ENCODE data around the gene CNPY2. TPM values are rescaled to one million over a fixed set of nuclear protein-coding genes. Genes with fewer than 3 reads are reported as not detected.
"Not testable (repeated sequence)": the region's sequence is repeated elsewhere in the genome, so short reads cannot be mapped to it uniquely, and the experiment has no call there.

CNPY2 gene
- polyA plus RNA-seq, 3 donors: 155 to 171 (median 163) TPM

DNA sequence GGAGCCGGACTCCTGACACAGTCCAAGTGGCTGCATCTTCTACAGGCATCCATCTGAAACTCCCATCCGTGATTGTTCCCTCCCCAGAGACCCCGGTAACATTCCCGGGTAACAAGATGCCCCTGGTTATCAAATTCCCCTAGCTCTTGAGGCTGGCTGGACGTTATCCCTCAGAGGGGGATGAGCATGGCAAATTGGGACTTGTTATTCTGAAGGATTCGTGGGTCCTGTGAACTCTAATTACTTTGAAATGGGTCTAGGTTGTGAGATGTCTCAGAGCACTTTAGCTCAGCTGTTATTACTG lies 18.7 kb upstream of the CNPY2 start:
- no peak for DNase-seq (ENCODE audit: low read depth in 3 of 3, low spot score in 2 of 3)

GRCh38 chr12:56333679-56334489 lies 18.1 kb upstream of the CNPY2 start, which contains the start of gene PAN2:
Gene PAN2, minus strand, starts transcription at chr12:56334000. Its CDS starts 906 bp downstream, at chr12:56333094.
- peak; percentile 87 to 95 (median 93) for DNase-seq (ENCODE audit: low read depth in 3 of 3, low spot score in 2 of 3)

GRCh38 chr12:56333197-56333678 lies 17.4 kb upstream of the CNPY2 start:
- no peak for DNase-seq (ENCODE audit: low read depth in 3 of 3, low spot score in 2 of 3)

GRCh38 chr12:56332512-56333196 lies 16.9 kb upstream of the CNPY2 start:
- DNase-seq (ENCODE audit: low read depth in 3 of 3, low spot score in 2 of 3): no peak

- DNase-seq (ENCODE audit: low read depth in 3 of 3, low spot score in 2 of 3): no peak
Observed at GRCh38 chr12:56330936-56331490, 15.2 kb upstream of the CNPY2 start.

DNA sequence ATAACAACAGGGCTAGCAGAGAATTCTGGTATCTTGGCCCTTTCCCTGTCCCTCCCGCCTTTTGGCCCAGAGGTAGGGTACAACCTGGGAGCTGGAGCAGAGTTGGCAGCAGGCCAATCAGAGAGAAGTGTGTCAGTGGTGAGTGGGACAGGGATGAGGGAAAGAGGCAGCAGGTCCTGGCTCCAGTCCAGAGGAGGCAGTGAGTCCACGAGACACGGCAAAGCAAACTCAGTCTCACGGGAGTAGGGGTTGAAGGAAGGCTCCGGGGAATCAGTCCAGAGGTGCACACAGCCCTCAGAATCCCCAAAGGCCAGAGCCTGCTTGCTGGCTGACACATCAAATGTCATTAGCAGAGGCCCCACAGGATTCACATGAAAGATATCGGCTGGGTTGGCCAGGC lies 10.7 kb upstream of the CNPY2 start:
- no peak for DNase-seq (ENCODE audit: low read depth in 3 of 3, low spot score in 2 of 3)

DNA sequence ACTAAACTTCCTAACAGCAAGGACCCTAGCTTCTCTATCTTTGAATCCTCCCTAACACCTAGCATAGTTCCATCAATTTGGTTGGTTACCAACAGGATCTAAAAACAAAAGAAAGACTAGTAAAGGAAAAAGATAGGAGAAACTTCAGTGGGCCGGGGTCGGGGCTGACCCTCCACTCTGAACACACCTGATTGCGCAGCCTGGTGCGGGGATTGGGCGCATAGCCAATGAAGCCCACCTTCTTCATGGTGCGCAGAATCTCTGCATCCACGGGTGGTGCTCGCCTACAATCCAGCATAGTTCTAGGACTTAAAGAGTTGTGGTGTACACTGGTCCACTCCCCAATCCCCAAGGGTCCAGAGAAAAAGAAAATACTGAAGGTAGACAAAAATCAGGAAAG lies 10.3 kb upstream of the CNPY2 start:
- no peak for DNase-seq (ENCODE audit: low read depth in 3 of 3, low spot score in 2 of 3)

DNA sequence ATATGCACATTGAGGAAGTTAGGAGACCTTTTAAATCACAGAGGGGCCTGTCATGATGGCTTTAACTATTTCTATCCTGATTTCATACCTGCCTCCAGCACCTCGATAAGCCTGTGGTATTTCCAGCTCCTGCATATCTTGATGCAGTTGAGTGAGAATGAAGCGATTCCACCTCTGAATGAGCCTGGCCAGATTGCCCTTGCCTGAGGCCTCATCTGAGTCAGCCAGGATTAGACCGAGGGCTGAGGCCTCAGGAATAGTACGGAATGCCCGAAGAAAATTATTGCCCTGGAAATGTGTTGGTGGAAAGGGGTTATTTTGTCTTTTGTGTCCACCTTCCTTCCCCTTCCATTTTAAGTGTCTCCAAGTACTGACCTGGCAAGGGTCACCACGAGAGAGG lies 8.4 kb upstream of the CNPY2 start:
- no peak for DNase-seq (ENCODE audit: low read depth in 3 of 3, low spot score in 2 of 3)

DNA sequence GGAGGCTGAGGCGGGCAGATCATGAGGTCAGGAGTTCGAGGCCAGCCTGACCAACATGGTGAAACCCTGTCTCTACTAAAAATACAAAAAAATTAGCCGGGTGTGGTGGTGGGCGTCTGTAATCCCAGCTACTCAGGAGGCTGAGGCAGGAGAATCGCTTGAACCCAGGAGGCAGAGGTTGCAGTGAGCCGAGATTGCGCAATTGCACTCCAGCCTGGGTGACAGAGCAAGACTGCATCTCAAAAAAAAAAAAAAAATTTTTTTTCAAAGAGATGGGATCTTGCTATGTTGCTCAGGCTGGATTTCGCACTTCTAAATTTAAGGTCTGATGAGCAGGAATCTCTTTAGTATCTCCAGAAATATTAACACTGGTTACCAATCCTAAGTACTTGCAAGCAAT lies 5.8 kb upstream of the CNPY2 start:
- DNase-seq (ENCODE audit: low read depth in 3 of 3, low spot score in 2 of 3): not testable (repeated sequence)

- DNase-seq (ENCODE audit: low read depth in 3 of 3, low spot score in 2 of 3): no peak
Observed at GRCh38 chr12:56321027-56321426, 5.2 kb upstream of the CNPY2 start.

DNA sequence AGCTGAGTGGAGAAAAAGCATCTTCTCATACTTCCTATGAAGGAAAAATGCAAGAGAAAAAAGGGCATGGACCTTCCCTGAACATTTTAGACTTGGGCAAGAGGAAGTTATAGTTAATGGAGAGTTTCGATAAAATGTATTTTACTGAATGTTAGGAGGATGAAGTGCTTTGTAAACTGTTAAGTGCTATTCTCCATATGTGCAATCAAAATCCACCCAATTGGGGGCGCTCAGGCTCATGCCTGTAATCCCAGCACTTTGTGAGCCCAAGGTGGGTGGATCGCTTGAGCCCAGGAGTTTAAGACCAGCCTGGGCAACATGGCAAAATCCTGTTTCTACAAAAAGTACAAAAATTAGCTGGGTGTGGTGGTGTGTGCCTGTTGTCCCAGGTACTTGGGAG lies 1.9 kb upstream of the CNPY2 start:
- no peak for DNase-seq (ENCODE audit: low read depth in 3 of 3, low spot score in 2 of 3)

GRCh38 chr12:56315249-56315621 lies 553 bp downstream of the CNPY2 start:
- DNase-seq (ENCODE audit: low read depth in 3 of 3, low spot score in 2 of 3): no peak

DNA sequence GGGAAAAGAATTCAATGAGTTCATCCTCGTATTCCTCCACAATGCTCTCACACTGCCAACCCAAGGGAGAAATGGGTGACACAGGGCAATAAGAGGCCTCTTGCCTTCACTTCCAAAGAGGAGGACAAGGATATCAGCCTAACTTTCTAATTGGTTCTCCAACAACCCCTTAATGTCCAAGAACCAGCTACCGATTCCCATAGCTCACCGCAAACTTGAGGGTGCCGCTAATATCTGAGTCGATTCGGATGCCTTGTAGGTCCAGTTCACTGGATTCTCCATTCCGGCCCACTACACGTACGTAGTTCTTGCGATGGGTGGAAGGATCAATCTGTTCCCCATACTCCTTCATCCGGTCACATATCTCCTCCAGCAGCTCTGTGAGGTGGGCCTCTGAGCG lies 4.8 kb downstream of the CNPY2 start:
- DNase-seq (ENCODE audit: low read depth in 3 of 3, low spot score in 2 of 3): no peak

DNA sequence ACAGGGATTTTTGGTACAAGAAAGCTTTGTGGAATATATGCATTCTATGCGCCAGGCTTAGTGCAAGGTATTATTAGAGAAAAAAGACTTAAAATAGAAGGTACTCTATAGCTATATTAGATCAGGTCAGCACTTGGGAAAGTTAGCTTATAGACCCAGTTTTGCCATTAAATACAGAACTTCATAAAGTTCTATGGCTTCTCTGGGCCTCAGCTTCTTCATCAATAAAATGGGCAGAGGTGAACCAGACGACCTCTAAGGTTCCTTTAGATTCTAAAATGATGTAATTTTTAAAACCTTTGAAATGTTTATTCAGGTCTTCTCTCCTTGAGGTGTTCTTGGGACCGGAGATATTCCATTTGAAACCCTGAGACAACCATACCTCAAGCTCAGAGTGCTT lies 7.1 kb downstream of the CNPY2 start:
- DNase-seq (ENCODE audit: low read depth in 3 of 3, low spot score in 2 of 3): no peak

- DNase-seq (ENCODE audit: low read depth in 3 of 3, low spot score in 2 of 3): no peak
Observed at GRCh38 chr12:56307221-56307965, 8.4 kb downstream of the CNPY2 start.

GRCh38 chr12:56304872-56305590 lies 10.8 kb downstream of the CNPY2 start:
- no peak for DNase-seq (ENCODE audit: low read depth in 3 of 3, low spot score in 2 of 3)

- no peak for DNase-seq (ENCODE audit: low read depth in 3 of 3, low spot score in 2 of 3)
Observed at GRCh38 chr12:56304276-56304675, 11.5 kb downstream of the CNPY2 start.

DNA sequence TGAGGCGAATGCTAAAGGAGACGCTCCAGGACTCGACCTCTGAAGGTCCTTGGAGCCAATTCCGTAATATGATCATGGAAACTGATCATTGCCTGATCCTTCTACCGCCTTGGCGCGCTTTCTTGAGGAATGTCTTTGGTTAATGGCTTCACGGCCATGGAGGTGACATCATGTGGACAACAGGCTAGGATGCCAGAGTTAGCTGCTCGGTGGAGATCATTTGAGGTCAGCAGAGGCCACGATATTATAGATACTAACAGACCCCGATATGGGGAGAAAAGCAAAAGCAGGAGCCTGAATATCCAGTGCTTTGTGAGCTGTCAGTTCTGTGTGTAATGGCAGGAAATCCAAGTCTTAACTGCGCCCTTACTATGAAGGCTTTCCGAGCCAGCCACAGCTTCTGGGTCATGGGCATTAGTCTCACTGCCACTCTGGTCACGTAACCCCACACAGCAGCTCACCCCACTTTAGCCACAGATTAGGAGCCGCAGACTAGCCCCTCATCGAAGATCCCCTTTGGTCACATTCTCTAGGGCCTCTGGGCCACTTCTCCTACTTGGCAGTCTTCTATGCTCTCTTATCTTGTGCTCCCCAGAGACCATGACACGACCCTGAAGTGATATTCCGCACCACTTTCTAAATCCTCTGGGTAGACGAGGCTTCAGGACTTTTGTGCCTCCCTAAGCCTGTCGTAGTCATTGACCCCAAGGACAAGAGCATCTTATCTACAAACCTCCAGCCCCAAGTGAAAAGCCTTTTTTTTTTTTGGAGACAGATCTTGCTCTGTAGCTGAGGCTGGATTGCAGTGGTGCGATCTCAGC lies 14.9 kb downstream of the CNPY2 start:
- no peak for DNase-seq (ENCODE audit: low read depth in 3 of 3, low spot score in 2 of 3)

DNA sequence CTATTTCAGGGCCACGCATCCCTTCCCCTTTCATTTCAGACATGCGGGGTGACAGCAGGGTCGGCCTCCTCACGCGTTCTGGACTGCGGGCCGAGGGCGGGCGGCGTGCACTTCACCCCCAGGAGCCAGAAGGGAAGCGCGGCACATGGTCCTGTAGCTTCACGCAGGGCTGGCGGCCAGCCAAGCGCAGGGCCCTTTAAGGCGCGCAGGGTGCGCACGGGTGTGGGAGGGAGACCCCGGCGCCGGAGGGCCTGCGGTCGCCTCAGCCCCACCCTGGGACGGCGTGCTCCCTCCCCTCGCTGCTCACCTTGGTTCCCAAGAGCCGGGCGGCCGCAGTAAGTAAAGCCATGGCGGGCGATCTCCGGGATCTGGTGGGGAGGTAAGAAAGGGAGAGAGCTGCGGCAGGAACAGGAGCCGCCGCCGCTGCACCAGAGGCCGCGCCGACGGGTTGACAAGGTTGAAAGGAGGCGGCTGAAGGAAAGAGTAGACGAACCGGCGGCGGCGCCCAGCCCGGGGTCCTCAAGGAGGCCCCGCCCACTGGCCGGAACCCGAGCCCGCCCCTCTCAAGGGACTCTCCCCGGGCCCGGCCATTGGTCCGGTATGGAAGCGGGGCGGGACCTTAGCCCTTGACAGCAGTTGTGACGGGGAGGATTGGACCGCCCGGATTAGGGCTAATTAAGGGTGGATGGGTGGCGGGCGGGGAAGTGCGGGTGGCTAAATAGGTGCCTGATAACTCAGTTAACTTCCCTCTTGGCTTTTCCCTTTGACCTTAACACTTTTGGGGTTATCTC lies 15.7 kb downstream of the CNPY2 start, which contains the start of gene CS:
Gene CS (minus strand): TSS at position 478 of the 791 bp plus-strand sequence. CDS start 129 bp downstream, at position 349.
- peak; percentile 83 to 97 (median 95) for DNase-seq (ENCODE audit: low read depth in 3 of 3, low spot score in 2 of 3)

All from right renal cortex interstitium (tissue), 3 donors.